GM19463 (cell line): ENCODE results near the gene SLC24A4.

Experiments used
- ATAC-seq: cut with Tn5 transposase; IDR thresholded peaks from one replicate; pipeline ENCODE4 v1.9.1; 2021; ENCODE audit warnings: mild to moderate bottlenecking, moderate library complexity; ENCODE audit not compliant: unreplicated experiment

SLC24A4 gene

DNA sequence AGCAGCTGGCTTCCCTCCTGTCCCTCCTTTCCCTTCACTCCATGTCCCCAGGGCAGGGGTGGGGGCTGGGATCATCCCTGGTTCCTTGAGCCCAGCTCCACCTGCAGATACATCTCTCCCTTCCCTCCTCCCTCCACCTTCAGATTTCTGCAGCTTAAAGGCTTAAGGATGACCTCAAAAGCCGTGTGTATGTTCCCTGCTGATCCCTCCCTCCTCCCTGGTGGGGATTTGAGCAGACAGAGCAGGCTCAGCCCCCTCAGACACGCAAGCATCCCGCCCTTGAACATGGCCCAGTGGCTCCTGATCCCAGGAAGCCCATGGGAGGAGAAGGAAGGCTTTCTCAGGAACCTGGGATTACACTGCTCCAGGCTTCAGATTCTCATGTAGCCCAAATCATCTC lies 107.7 kb downstream of the SLC24A4 start:
- no peak for ATAC-seq

DNA sequence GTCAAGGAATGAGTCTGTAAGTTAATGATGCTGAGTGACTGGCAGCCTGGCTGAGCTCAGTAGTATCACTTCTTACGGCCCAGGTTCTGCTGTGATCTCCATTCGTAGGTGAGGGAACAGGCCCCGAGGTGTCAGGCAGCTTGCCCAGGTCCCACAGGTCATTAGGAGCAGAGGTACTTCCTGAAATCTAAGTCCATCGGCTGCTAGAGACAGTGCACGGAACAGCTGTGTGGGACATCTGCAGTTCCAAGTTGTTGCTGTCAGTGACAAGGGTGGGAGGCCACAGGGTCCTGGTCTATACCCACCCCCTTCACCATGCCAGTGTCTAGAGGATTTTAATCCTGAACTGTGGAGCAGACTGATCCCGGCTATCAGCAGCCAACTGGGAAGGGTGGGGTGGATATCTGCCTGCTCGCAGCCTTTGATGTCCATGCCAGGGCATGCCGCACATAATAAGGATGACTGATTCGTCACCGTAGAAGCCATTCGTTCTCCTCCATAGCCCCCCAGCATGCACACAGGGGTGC lies 108.3 kb downstream of the SLC24A4 start:
- ATAC-seq: no peak

GRCh38 chr14:92433407-92433806 lies 110.4 kb downstream of the SLC24A4 start:
- no peak for ATAC-seq

DNA sequence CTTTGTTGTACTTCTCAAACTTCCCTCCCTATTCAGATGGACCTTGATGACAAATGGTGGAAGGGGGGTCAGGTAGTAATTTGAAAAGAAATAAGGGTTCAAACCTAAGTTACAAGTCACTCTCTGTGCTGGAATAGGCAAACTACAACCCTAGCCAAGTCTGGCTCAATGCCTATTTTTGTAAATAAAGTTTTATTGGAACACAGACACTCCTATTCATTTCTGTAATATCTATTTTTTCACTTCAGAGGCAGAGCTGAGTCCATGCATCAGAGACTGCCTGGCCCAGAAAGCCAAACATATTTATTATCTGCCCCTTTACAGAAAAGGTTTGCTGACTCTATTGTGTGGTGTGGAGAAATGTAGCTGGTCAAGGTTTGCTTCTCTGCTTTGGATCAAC lies 112.2 kb downstream of the SLC24A4 start:
- ATAC-seq: no peak

DNA sequence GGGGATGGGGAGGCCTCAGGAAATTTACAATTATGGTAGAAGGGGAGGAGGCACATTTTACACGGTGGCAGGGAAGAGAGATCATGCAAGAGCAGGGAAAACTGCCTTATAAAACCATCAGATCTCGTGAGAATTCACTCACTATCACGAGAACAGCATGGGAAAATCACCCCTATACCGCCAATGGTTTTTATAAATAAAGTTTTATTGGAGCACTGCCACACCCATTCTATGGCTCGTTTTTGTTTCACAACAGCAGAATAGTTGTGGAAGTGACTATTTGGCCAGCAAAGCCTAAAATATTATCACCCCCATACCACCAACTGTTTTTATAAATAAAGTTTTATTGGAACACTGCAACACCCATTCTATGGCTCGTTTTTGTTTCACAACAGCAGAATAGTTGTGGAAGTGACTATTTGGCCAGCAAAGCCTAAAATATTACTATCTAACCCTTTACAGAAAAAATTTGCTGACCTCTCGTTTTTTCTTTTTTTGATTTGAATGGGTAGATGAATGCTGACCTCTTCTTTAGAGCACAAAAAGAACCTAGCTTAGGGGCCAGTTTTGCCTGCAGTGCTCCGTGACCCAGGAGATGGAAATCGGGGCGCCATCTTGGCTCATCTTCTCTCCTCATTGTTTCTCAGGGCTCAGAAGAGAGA lies 113.3 kb downstream of the SLC24A4 start:
- no peak for ATAC-seq

DNA sequence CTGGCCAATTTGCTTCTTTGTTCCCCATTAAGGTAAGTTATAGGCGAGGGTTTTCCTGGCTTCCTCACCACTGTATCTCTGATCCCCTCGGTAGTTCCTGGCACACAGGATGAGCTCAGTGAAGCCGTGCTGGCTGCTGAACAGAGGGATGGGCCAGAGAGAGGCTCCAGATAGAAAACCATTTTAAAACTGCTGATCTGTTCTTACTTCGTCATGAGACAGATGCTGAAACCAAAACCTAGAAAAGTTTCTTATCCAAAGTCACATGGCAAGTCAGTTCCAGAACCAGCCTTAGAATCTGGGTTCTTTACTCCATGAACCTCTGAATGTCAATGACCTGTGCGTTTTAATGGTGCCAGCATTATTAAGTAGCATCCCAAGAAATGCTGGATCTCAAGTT lies 114.3 kb downstream of the SLC24A4 start:
- no peak for ATAC-seq

- ATAC-seq: no peak
Observed at GRCh38 chr14:92437729-92438285, 114.8 kb downstream of the SLC24A4 start.

DNA sequence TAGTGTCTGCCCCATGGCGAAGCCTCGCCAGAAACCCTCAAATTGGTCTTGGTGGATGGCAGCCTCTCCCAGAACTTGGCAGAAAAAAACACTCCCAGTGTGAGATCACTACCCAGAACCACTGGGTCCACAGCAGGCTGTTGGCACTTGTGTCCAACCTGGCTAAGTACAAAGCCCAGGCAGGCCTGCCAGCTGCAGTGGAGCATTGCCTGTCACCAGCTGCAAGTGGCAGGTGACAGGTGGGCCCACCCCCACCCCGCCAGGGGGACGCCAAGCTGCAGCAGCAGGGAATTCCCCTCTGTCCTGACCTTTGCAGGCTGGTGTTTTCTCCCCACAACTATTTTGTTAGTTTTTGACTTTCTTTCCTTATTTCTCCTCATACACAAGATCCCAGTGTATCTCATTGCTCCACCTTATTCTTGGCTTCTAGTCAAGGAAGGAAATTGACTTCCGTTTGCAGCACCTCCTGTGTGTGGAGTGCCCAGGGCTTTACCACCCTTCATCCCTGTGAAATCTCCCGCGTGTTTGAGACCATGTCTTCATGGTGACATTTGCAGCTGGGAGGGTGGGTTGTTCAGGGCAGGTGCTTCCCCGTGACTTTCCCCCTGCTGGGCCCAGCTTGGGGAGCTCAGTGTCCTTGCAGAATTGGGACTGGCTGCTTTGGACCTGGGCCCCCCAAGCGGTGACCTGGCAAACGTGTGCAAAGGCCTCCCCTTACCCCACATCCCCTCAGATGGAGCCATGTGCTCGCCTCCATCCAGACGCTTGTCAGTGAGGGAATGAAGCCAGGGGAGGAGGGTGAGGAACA lies 116.8 kb downstream of the SLC24A4 start:
- no peak for ATAC-seq

- no peak for ATAC-seq
Observed at GRCh38 chr14:92440345-92441003, 117.5 kb downstream of the SLC24A4 start.

DNA sequence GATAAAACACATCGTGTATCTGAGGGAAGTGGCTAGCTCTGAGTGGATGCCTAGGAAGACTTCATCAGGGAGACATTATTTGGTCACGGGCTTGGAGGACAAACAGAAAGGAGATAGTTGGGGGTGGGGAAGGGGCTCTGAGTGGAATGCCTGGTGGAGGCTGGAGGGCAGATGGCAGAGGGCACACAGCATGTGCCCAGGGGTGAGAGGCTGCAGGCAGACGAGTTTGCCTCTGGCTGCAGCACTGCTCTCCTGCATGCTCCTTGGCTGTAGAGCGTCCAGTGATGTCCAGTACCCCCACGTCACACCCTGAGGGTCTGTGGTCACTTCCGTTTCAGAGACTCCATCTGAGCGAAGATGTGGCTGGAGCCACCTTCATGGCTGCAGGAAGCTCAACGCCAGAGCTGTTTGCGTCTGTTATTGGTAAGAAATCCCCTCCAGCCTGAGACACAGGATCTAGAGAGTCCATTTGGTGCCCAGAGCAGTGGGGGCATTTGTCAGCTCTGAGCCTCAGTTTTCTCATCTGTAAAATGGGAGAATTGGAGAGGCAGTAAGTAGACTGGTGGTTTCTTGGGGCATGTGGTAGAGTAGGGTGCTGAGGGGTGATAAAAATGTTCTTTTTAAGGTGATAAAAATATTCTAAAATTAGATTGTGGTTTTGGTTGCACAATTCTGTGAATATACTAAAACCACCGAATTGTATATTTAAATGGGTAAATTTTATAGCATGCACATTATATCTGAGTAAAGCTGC lies 119.0 kb downstream of the SLC24A4 start:
- no peak for ATAC-seq

DNA sequence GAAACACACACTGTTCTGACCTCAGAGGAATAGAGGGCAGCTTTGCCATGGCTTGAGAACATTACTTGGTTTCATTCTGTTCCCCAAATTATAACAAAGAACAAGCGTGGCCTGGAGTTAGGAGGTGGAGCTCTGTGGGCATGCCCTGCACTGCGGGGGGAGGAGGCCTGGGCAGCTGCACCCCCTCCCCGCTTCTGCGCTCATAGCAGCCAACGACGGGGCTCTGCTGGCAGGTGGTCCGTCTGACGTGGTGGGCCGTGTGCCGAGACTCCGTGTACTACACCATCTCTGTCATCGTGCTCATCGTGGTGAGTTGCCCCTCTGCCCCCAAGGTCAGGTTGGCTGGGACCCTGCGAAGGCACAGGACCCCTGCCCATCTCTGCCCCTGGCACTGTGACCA lies 120.2 kb downstream of the SLC24A4 start:
- ATAC-seq: no peak

GRCh38 chr14:92443741-92444140 lies 120.8 kb downstream of the SLC24A4 start:
- no peak for ATAC-seq

- ATAC-seq: no peak
Observed at GRCh38 chr14:92446771-92447170, 123.8 kb downstream of the SLC24A4 start.

DNA sequence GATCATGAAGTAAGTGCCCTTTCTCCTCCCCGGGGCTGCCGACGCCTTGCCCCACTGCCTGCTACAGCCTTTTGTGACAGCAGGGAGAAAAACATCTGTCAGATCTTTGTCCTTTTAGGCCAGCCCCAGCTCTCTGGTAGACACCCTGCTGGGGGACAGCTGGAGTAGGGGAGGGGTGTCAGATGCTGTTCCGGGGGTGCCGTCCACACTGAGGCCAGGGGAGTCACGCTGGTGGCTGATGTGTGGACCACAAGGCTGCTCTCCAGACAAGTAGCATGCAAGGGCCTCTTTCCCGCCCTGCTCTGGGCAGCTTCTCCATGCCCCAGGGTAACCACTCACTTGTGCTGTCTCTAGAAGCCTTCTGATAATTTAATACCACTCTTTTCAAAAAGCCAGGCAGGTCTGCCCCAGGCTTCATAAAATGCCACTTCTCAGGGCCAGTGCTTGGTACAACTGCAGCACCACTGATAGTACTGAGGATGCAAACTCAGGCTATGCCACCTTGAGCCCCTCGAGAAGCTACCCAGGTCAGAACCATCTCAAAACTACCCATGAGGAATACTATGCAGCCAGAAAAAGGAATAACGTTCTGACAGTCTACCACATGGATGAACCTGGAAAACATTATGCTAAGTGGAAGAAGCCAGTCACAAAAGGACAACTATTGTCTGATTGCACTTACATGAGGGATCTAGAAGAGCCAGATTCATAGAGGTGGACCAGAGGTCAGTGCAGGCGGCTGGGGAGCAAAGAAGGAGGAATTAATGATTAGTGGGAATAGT lies 124.6 kb downstream of the SLC24A4 start:
- ATAC-seq: no peak

DNA sequence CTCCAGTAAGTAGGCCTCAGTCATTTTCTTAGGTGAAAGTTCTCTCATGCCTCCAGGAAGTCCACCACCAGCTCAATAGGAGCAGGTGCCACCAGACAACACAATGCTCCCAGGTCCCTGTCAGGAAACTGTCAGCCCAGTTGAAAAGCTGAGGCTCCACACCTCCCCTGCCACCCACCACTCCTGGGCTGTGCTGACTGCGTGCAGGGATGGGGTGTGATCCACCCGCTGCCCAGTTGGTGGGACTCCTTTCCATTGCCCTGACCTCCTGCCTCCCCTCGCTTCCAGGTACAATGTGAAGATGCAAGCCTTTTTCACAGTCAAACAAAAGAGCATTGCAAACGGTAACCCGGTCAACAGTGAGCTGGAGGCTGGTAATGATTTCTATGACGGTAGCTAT lies 125.8 kb downstream of the SLC24A4 start:
- no peak for ATAC-seq

DNA sequence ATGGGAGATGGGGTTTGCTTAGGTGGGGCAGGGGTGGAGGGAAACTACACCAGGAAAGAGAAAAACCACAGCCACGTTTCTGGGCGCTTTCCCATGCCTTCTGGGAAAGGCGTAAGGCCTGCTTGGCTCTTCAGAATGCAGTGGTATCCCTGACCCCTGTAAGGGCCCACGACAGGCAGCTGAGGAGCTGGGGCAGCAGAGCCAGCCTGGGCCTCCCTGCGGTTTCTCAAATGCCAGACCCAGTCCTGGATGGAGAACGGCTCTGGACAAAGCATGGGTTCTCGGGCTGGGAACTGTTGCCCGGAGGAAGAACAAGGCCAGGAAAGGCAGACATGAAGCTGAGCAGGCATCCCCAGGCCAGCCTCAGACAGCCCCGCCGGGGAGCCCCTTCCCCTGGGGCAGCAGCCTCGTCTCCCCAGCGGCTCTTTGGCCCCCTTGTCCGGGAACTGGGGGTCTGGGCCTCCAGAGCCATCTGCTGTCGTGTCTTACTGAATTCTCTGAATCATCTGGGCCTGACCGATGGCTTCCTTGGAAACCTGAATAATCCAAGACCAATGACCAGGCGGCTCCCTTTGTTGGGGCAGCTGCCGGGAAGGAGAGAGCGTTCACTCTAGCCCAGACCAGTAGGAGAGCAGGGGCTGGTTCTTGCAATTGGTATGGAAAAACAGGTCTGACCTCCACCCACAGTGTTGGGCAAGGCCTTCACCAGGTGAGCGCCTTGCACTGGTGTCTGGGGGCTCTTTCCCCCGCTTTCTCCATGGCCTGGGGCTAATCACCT lies 126.6 kb downstream of the SLC24A4 start:
- ATAC-seq: no peak

DNA sequence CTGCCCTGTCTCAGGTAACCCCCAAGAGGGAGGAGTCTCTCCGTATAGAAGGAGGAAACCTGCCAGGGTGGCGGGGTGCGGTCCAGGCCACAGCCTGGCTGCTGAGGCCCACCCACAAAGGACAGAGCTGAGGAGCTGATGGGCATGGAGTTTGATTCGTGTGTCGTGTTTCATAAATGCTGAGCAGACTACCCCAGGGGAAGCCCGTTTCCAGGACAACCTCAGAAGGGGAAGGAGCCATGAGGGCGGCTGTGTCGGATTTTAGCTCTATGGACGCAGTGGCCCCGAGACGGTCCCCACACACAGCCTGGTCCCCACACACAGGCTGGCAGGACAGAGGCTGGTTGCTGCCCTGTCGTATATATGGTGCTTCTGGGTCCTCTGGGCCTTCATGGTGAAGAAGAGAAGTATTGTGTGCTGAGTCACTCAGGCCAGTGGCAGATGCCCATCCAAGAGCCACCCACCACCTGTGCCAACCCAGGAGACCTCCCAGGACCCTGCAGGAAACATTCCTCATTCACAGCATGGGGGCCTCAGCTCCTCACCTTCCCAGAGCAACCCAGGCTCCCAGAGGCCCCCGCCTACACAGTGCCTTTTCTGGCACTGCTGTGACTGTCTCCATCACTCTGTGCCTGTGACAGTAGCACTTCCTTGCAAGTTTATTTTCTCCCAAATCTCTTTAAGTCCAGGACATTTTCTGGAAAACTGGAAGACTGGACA lies 127.5 kb downstream of the SLC24A4 start:
- no peak for ATAC-seq

DNA sequence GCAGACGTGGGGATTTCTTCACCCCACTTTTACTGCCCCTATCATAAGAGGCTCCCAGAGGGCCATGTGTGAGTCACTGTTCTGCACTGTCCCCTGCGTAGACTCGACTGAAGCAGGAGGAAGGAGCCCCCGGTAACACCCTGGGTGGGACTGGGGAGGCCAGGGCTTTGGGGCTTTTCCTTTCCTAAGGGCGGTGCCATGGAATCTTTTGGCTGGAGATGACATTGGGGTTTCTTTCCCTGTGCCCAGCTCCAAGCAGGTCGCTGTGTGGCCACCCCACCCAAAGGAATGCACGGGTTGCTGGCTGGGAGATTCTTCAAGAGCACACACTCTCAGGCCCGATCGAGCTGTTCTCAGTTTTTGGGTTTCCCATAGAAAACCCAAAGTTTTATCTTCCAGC lies 128.3 kb downstream of the SLC24A4 start:
- no peak for ATAC-seq

- ATAC-seq: no peak
Observed at GRCh38 chr14:92451755-92452154, 128.8 kb downstream of the SLC24A4 start.
